Brain microvascular endothelial cell (primary cell): ENCODE results near the gene GLB1L2.
"Not testable (repeated sequence)": the region's sequence is repeated elsewhere in the genome, so short reads cannot be mapped to it uniquely, and the experiment has no call there.

Experiments
- DNase-seq: peaks from one replicate; pipeline ENCODE4 v3.0.0-alpha.2; 2020
- H3K27ac ChIP-seq: fragments of 250-450 bp; sonication (Bioruptor Pico); 2 replicates; pipeline ENCODE4 v1.5.1; 2020; ENCODE audit warnings: mild to moderate bottlenecking, moderate library complexity
- H3K27me3 ChIP-seq: fragments of 250-450 bp; sonication (Bioruptor Pico); replicated peaks from 2 replicates; pipeline ENCODE4 v1.5.1; 2020; ENCODE audit warnings: mild to moderate bottlenecking
- H3K36me3 ChIP-seq: fragments of 250-450 bp; sonication (Bioruptor Pico); replicated peaks from 2 replicates; pipeline ENCODE4 v1.5.1; 2020; ENCODE audit warnings: mild to moderate bottlenecking
- H3K4me3 ChIP-seq: 2 replicates; pipeline ENCODE4 v1.5.1; 2011; ENCODE audit warnings: low read depth, mild to moderate bottlenecking, control low read depth, low read length, moderate library complexity
- in situ Hi-C: cut with HindIII; loops from 2 replicates; pipeline ENCODE4 v1.10.0; 2017; ENCODE audit warnings: low sequenced_read_pairs, low pct_ligation_motif_present
- TF ChIP-seq, protein P1 (sequence below): IDR thresholded peaks from 2 replicates; pipeline ENCODE4 v1.5.1; 2011; ENCODE audit warnings: low read depth, mild to moderate bottlenecking, moderate library complexity, low read length, control low read depth, inconsistent platforms; ENCODE audit errors: missing control alignments

GLB1L2 gene

DNA sequence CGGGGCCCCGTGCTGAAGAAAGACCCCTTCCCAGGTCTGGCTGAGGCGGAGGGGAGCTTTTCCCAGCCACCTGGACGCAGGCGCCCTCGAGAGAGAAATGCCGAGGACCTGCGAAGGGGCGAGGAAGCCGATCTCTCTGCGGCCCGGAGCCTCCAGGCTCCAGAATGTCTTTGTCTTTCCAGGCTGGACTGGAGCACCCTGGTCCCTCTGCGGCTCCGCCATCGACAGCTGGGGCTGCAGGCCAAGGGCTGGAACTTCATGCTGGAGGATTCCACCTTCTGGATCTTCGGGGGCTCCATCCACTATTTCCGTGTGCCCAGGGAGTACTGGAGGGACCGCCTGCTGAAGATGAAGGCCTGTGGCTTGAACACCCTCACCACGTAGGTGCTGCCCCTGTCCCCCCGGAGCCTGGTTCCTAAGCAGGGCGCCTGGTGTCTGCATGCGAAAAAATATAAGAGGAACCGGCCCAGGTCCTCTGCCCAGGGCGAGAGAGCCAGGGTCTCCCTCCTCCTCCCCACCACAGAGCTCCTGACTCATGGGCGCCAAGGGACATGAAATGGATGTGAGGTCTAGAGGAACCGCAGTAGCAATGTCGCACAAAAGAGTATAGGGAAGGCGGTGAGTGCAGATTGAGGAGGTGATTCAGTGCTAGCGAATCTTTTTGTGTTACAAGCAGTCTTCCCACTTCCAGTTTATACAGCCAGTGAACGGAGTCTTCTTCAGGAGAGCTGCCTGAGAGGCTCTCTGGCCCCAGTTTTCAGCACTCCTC is 11.0 kb downstream of the GLB1L2 start:
- Histone ChIP-seq H3K27me3 (no peaks in the 10 kb centered on the region), H3K4me3 (no peak overlapping the region), H3K36me3 (no peaks in the 10 kb centered on the region), H3K27ac (no peak overlapping the region)
- TF ChIP-seq, protein P1, sequence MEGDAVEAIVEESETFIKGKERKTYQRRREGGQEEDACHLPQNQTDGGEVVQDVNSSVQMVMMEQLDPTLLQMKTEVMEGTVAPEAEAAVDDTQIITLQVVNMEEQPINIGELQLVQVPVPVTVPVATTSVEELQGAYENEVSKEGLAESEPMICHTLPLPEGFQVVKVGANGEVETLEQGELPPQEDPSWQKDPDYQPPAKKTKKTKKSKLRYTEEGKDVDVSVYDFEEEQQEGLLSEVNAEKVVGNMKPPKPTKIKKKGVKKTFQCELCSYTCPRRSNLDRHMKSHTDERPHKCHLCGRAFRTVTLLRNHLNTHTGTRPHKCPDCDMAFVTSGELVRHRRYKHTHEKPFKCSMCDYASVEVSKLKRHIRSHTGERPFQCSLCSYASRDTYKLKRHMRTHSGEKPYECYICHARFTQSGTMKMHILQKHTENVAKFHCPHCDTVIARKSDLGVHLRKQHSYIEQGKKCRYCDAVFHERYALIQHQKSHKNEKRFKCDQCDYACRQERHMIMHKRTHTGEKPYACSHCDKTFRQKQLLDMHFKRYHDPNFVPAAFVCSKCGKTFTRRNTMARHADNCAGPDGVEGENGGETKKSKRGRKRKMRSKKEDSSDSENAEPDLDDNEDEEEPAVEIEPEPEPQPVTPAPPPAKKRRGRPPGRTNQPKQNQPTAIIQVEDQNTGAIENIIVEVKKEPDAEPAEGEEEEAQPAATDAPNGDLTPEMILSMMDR = no peak
- in situ Hi-C loops = no loop called here
- no peak for DNase-seq

DNA sequence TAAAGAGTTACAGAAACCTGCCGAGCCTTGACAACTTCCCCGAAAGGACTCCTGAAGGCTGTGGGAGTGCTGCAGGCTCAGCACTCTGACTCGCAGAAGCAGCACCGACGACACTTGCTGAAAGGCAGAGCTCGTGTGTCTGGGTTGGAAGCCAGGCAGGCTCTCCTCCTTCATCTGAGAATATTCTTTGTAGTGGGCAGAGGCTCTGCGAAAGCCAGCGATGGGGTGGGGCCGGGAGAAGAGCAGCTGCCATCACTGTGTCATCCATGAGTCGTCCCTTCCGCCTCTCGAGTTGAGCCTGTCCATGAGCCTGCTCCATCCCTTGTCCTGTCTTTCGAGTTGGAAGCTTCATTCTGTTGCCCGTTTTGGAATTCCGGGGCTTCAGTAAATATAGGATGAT is 11.9 kb downstream of the GLB1L2 start:
- no peak for DNase-seq
- in situ Hi-C loops = no loop called here
- no peak overlapping the region for H3K27ac ChIP-seq
- H3K4me3 ChIP-seq = no peak overlapping the region
- H3K36me3 ChIP-seq = no peaks in the 10 kb centered on the region
- TF ChIP-seq, protein P1 = no peak
- no peaks in the 10 kb centered on the region for H3K27me3 ChIP-seq

DNA sequence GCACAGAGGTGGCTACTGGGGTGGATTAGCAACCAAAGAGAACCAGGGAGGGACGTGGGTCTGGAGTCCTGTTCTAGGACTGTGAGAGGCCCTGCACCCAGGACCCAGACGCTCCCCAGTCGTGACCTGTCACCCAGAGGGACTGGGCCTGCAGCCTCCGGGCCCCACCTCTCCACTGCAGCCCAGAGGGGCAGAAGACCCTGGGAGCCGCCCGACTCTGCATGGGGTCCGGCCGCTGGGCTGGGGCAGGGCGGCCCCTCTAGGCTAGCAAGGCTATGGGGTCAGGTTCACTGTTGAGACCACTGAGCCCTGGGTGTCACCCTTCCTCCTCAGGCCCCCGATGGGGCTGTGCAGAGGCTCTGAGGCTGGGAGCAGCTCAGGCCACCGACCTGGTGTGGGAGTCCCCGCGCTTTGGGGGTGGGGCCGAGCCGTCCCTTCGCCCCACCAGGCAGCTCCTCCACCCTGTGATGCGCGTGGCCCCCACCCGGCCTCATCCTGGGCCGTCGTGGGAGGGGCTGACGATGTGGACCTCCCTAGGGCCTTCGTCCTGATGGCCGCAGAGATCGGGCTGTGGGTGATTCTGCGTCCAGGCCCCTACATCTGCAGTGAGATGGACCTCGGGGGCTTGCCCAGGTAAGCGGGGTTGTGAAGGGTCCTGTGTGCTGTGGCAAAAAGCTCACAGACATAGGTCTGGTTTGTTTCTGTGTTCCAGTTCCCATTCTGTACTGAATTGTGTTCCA is 12.9 kb downstream of the GLB1L2 start:
- H3K27ac ChIP-seq, H3K27me3 ChIP-seq, in situ Hi-C loops, H3K36me3 ChIP-seq, DNase-seq, H3K4me3 ChIP-seq: not testable (repeated sequence)

- DNase-seq = no peak
- Histone ChIP-seq H3K4me3 (no peak overlapping the region), H3K27me3 (no peaks in the 10 kb centered on the region), H3K36me3 (no peaks in the 10 kb centered on the region), H3K27ac (no peak overlapping the region)
- TF ChIP-seq, protein P1 = no peak
- in situ Hi-C loops = no loop called here
Observed at GRCh38 chr11:134345237-134345550, 13.4 kb downstream of the GLB1L2 start.

DNA sequence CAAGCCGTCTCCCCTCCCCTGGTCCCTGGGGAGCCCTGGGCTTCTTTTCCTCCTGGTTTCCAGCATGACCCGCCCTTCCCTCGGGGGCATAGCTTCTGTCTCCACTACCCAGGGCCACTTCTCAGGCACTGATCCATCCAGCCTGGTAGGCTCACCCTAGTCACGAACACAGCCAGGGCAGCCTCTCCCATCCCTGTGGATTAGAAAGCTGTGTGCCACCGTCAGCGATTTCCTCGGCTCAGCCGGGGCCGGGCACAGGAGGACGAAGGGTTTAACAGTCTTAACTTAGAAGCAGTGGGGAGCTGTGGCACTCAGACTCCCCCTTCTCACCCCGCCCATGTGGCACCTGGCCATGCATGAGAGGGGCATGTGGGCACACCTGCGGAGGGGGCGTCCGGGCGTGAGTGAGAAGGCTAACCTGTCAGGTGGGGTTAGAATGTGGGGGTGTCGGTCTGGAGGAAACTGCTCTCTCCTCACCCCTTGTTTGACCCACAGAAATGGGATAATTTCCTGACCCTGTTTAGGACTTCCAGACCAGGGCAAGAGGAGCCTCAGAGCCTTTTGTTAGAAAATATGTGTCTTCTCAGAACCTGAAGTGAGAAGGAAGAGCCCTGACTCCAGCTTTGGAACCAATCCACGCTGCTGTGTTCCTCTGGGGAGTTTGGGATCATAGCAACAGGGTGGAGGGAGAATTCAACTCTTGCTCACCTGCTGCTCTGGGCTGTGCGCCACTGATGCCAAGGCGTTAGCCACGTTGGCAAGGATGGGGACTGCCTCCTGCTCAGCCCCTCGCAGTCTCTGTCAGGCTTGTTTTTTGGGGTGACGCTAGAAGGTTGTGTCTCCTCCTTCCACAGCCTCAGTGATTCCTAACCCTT is 14.6 kb downstream of the GLB1L2 start:
- Histone ChIP-seq H3K27ac (no peak overlapping the region), H3K27me3 (no peaks in the 10 kb centered on the region), H3K4me3 (no peak overlapping the region), H3K36me3 (no peaks in the 10 kb centered on the region)
- no peak for DNase-seq
- TF ChIP-seq, protein P1 = no peak
- in situ Hi-C loops = no loop called here

GRCh38 chr11:134346976-134347350 is 15.2 kb downstream of the GLB1L2 start:
- in situ Hi-C loops = no loop called here
- Histone ChIP-seq H3K36me3 (no peaks in the 10 kb centered on the region), H3K27me3 (no peaks in the 10 kb centered on the region), H3K27ac (no peak overlapping the region), H3K4me3 (no peak overlapping the region)
- TF ChIP-seq, protein P1 = no peak
- no peak for DNase-seq
